ENCODE data around the gene ANKH.
A peak's percentile ranks its signal among the peaks of the same experiment; 100 is the strongest.

Gene ANKH

DNA sequence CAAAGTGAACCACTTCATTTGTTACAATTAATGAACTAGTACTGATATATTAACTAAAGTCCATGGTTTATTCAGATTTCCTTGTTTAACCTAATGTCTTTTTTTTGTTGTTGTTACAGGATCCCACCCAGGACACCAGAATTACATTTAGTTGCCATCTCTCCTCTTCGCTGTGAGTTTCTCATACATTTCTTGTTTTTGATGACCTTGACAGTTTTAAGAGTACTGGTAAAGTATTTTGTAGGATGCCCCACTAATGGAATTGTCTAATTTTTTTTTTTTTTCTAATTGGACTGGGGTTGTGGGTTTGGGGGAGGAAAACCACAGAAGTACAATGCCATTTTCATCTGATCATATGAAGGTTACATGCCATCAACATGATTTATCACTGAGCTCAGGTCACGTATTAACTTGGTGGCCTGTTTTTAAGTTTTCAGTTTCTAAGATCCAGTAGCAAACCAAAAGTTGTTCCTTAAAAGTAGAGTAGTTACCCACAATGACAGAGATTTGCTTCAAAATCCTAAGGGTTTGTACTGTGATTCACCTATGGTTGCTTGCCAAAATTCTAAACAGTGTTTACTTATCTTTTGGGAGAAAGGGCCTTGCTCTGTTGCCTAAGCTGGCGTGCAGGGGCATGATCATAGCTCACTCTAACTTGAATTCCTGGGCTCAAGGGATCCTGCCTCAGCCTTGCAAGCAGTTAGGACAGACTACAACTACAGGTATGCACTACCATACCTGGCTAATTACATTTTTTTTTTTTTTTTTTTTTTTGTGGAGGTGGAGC, 211.6 kb downstream of the ANKH start:
- TF ChIP-seq, protein P1, sequence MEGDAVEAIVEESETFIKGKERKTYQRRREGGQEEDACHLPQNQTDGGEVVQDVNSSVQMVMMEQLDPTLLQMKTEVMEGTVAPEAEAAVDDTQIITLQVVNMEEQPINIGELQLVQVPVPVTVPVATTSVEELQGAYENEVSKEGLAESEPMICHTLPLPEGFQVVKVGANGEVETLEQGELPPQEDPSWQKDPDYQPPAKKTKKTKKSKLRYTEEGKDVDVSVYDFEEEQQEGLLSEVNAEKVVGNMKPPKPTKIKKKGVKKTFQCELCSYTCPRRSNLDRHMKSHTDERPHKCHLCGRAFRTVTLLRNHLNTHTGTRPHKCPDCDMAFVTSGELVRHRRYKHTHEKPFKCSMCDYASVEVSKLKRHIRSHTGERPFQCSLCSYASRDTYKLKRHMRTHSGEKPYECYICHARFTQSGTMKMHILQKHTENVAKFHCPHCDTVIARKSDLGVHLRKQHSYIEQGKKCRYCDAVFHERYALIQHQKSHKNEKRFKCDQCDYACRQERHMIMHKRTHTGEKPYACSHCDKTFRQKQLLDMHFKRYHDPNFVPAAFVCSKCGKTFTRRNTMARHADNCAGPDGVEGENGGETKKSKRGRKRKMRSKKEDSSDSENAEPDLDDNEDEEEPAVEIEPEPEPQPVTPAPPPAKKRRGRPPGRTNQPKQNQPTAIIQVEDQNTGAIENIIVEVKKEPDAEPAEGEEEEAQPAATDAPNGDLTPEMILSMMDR (IDR thresholded peaks at IDR 0.05; ENCODE audit: low read length, missing control alignments): no peak
- peak; percentile 59 for DNase-seq (ENCODE audit: low read depth)
- H3K4me3 ChIP-seq (replicated peaks; ENCODE audit: low read depth, low read length): no peak overlapping the region

- TF ChIP-seq, protein P1 (IDR thresholded peaks at IDR 0.05; ENCODE audit: low read length, missing control alignments): no peak
- no peak for DNase-seq (ENCODE audit: low read depth)
- H3K4me3 ChIP-seq (replicated peaks; ENCODE audit: low read depth, low read length): no peak overlapping the region
These were observed 214.7 kb downstream of the ANKH start for GRCh38 chr5:14656898-14657297.

DNA sequence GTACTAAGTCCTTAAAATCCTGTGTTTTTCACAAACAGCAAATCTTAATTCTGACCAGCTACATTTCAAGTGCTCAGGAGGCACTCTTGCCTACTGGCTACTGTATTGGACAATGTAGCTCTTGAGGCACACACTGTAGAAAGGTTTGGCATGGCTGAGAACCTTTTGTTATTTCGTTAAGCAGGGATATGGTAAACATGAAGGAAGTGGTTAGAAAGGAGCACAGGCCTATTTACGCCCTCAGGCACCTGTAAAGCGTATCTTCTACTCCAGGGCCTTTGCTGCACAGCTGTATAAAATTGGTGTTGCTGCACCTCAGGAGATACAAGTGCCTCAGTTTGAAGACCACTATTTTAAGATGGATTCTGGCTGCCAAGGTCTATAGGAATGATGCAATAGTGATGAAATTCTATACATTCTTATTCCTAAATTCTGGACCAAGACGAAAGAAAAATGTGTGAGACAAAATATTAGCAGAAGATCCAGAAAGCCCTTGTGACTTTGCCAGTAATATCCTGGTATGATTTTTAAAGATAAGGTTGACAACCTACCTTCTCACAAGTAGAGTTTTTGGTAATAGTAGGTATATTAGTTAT, 216.3 kb downstream of the ANKH start:
- DNase-seq (ENCODE audit: low read depth): no peak
- TF ChIP-seq, protein P1 (IDR thresholded peaks at IDR 0.05; ENCODE audit: low read length, missing control alignments): no peak
- H3K4me3 ChIP-seq (replicated peaks; ENCODE audit: low read depth, low read length): no peak overlapping the region
